ENCODE data around the gene SMS.

- TF ChIP-seq, protein P1, sequence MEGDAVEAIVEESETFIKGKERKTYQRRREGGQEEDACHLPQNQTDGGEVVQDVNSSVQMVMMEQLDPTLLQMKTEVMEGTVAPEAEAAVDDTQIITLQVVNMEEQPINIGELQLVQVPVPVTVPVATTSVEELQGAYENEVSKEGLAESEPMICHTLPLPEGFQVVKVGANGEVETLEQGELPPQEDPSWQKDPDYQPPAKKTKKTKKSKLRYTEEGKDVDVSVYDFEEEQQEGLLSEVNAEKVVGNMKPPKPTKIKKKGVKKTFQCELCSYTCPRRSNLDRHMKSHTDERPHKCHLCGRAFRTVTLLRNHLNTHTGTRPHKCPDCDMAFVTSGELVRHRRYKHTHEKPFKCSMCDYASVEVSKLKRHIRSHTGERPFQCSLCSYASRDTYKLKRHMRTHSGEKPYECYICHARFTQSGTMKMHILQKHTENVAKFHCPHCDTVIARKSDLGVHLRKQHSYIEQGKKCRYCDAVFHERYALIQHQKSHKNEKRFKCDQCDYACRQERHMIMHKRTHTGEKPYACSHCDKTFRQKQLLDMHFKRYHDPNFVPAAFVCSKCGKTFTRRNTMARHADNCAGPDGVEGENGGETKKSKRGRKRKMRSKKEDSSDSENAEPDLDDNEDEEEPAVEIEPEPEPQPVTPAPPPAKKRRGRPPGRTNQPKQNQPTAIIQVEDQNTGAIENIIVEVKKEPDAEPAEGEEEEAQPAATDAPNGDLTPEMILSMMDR (IDR thresholded peaks at IDR 0.05; ENCODE audit: low read length): no peak
- TF ChIP-seq EZH2 (optimal IDR thresholded peaks at IDR 0.05; ENCODE audit: low read depth, low read length) (no peak), EZH2phosphoT487 (IDR thresholded peaks at IDR 0.05; ENCODE audit: low read length) (no peak)
Observed at GRCh38 chrX:21973321-21974010, 33.0 kb downstream of the SMS start.
